OCI-LY3 (cell line): ENCODE data around the gene MED28.

Experiments
- H2AFZ ChIP-seq: fragments of 200-600, 300-600 bp; shearing (Covaris generic); 2 replicates; pipeline ENCODE4 v1.6.0; 2014; ENCODE audit warnings: antibody characterized with exemption, low read depth, low read length
- H3K27ac ChIP-seq: fragments of 200-600, 300-600 bp; sonication (generic); 2 replicates; pipeline ENCODE4 v1.5.1; 2014; ENCODE audit warnings: mild to moderate bottlenecking, low read length, moderate library complexity, mixed read lengths
- H3K27me3 ChIP-seq: fragments of 200-600, 300-600 bp; sonication (generic); 2 replicates; pipeline ENCODE4 v1.6.1; 2014; ENCODE audit warnings: low read depth, low read length, mixed read lengths
- H3K36me3 ChIP-seq: fragments of 200-600, 300-600 bp; sonication (generic); replicated peaks from 2 replicates; pipeline ENCODE3; 2014; ENCODE audit warnings: low read depth, low read length, mixed read lengths
- H3K4me1 ChIP-seq: fragments of 300-600, 200-600 bp; sonication (generic); 2 replicates; pipeline ENCODE4 v1.6.1; 2014; ENCODE audit warnings: low read length, mixed read lengths
- H3K4me2 ChIP-seq: fragments of 200-600, 300-600 bp; sonication (generic); 2 replicates; pipeline ENCODE4 v1.6.1; 2014; ENCODE audit warnings: low read length, mixed read lengths
- H3K4me3 ChIP-seq: fragments of 300-600, 200-600 bp; sonication (generic); 2 replicates; pipeline ENCODE4 v1.5.1; 2014; ENCODE audit warnings: antibody characterized with exemption, mild to moderate bottlenecking, low read length, moderate library complexity
- H3K79me2 ChIP-seq: fragments of 300-600, 200-600 bp; shearing (Covaris generic); 2 replicates; pipeline ENCODE4 v1.6.1; 2014; ENCODE audit warnings: mild to moderate bottlenecking, low read length, mixed read lengths
- H3K9ac ChIP-seq: fragments of 300-600, 200-600 bp; shearing (Covaris generic); 2 replicates; pipeline ENCODE4 v1.6.0; 2014; ENCODE audit warnings: mild to moderate bottlenecking, low read length, moderate library complexity
- H3K9me3 ChIP-seq: fragments of 200-600, 300-600 bp; shearing (Covaris generic); 2 replicates; pipeline ENCODE4 v1.6.1; 2014; ENCODE audit warnings: low read length, mixed read lengths; ENCODE audit not compliant: insufficient read depth
- H4K20me1 ChIP-seq: fragments of 200-600, 300-600 bp; sonication (generic); 2 replicates; pipeline ENCODE4 v1.6.1; 2016; ENCODE audit warnings: low read length, mixed read lengths; ENCODE audit not compliant: insufficient read depth
- CTCF ChIP-seq: fragments of 200-600, 300-600 bp; sonication (generic); IDR thresholded peaks from 2 replicates; pipeline ENCODE4 v1.5.1; 2014; ENCODE audit warnings: antibody characterized with exemption, low read length, low read depth
- EZH2phosphoT487 ChIP-seq: fragments of 200-600 bp; shearing (Covaris generic); IDR thresholded peaks from 2 replicates; pipeline ENCODE4 v1.6.1; 2018; ENCODE audit warnings: antibody characterized with exemption, mixed run types, low read depth

MED28 gene

DNA sequence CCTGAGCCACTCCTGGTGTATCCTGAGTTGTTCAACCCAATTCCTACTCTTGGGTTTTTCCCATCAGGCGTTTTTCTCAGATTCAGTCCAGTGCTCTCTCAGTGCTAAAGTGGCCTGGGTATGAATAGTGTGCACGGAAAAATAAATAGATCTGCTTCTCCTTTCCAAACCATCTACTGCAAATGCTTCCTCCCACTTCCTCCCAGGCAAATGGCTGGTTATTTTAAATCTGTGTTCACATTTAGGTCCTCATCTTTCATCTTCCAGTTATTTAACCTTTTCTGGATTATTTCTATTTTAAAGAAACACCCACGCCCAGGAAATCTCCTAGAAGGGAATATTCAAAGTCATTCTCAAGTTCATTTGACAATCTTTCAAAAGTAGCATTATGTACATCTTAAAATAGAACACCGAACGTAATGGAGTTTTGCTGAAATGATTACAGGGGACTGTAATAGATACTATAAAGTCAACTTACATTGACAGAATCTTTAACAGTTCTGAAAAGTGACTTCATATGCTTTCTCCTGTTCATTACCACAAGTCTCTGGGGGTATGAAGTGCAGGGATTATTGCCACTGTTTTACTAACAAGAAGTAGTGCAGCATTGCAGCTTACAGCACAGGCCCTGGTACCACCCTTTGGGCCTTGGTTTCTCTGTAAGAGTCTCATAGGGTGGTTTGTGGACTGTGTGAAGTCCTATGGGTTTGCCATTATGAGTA, 66.3 kb downstream of the MED28 start:
- no peak overlapping the region for H3K4me3 ChIP-seq
- H3K9me3 ChIP-seq = no peaks in the 10 kb centered on the region
- peak overlapping the region; percentile 46 for H3K4me2 ChIP-seq
- H3K79me2 ChIP-seq = no peaks in the 10 kb centered on the region
- no peaks in the 10 kb centered on the region for H3K36me3 ChIP-seq
- H3K4me1 ChIP-seq = peaks cover 13% of the 10 kb centered on the region
- peak overlapping the region; percentile 13; the same call in 1 of the 2 replicates for H3K27ac ChIP-seq
- H2AFZ ChIP-seq = peak overlapping the region; percentile 36; the same call in 1 of the 2 replicates
- no peaks in the 10 kb centered on the region for H4K20me1 ChIP-seq
- H3K9ac ChIP-seq = no peak overlapping the region
- TF ChIP-seq CTCF (no peak), EZH2phosphoT487 (no peak)
- no peaks in the 10 kb centered on the region for H3K27me3 ChIP-seq

GRCh38 chr4:17681281-17682221, 67.1 kb downstream of the MED28 start:
- H2AFZ ChIP-seq = no peak overlapping the region
- no peaks in the 10 kb centered on the region for H3K9me3 ChIP-seq
- H3K9ac ChIP-seq = no peak overlapping the region
- no peak overlapping the region for H3K4me2 ChIP-seq
- no peak overlapping the region for H3K27ac ChIP-seq
- H3K4me3 ChIP-seq = no peak overlapping the region
- H3K4me1 ChIP-seq = peaks cover 13% of the 10 kb centered on the region
- no peaks in the 10 kb centered on the region for H3K79me2 ChIP-seq
- no peak for TF ChIP-seq CTCF
- no peak for TF ChIP-seq EZH2phosphoT487
- H3K36me3 ChIP-seq = no peaks in the 10 kb centered on the region
- H3K27me3 ChIP-seq = no peaks in the 10 kb centered on the region
- H4K20me1 ChIP-seq = no peaks in the 10 kb centered on the region

DNA sequence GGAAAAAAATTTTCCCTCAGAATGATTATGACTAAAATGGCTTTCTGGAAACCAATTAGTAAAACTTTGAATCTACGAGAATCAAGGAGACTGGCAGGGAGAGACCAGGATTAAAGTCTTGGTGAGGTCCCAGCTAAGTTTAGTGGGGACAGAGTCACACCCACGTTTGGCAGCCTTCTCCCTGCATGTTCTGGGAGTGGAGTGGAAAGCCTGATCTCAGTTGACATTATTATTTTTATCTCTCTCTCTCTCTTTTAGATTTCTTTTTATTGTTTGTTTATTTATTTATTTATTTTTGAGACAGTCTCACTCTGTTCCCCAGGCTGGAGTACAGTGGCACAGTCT, 67.8 kb downstream of the MED28 start:
- TF ChIP-seq EZH2phosphoT487 (no peak), CTCF (no peak)
- Histone ChIP-seq H3K27ac (no peak overlapping the region), H3K4me2 (no peak overlapping the region), H3K27me3 (no peaks in the 10 kb centered on the region), H3K9ac (no peak overlapping the region), H3K79me2 (no peaks in the 10 kb centered on the region), H3K4me3 (no peak overlapping the region), H2AFZ (no peak overlapping the region), H4K20me1 (no peaks in the 10 kb centered on the region), H3K36me3 (no peaks in the 10 kb centered on the region), H3K4me1 (peaks cover 13% of the 10 kb centered on the region), H3K9me3 (no peaks in the 10 kb centered on the region)
